CD4-positive, alpha-beta T cell treated with Interleukin-17A for 4 hours (primary cell): Measurements from ENCODE around the gene GLI3.

Experiments used
- DNase-seq: peaks from one replicate; pipeline ENCODE4 v3.0.0-alpha.2; 2020; ENCODE audit warnings: mixed read lengths

GLI3 gene

DNA sequence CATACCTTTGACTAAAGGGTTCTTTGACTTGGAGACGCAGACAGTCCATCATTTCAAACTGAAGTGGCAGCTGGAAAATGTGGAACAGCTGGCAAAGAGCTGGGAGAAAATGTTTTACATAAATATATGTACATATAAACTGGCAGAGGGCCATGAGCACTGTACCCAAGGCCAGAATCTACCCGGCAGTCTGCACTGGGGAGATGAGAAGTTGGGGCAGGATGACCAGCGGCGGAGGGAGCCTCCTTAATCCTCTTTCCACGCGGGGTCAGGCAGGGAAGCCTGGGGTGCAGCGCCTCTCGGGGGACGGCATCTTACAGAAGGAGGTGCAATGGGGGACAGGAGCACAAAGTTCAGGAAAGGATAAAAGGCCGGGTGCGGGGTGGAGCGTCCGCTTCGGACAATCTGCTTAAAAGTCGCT lies 1.3 kb downstream of the GLI3 start:
- no peak for DNase-seq

DNA sequence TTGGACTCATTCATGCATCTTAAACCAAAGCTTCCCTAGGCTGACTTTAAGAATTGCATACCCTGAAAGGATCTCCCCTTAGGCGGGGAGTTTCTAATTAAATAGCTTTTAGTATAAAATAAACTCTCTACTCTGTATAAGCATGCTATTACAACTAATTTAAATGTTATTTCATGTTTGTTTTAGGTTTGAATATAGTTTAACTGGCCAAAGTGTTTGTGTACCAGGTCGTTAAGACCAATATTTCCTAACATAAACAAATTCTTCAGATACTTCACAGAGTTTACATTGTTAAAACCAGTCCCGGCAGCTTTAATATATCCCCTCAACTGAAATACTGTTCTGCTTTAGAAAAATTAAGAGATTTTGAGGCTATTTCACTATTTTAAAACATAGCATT lies 2.3 kb downstream of the GLI3 start:
- no peak for DNase-seq

GRCh38 chr7:42233695-42234331 lies 3.2 kb downstream of the GLI3 start:
- DNase-seq = no peak

DNA sequence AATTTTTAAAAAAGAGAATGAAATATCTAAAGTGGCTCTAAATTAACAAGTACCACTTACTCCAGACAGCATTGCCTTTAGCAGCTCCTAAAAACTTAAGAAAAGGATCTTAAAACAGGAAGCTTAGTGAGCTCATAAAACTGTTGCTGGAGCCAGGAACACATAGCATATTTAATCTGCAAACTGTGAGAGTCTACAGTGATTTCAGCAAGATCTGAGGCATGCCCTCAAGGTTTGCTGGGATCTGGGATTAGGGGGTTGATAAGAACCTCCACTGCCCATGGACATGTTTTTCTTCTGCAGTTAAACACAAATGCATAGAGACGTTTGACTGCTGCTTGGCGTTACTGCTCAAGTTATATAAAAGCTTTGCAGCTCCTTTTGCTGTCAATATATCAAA lies 3.8 kb downstream of the GLI3 start:
- DNase-seq = no peak

GRCh38 chr7:42232275-42232674 lies 4.7 kb downstream of the GLI3 start:
- DNase-seq = no peak

DNA sequence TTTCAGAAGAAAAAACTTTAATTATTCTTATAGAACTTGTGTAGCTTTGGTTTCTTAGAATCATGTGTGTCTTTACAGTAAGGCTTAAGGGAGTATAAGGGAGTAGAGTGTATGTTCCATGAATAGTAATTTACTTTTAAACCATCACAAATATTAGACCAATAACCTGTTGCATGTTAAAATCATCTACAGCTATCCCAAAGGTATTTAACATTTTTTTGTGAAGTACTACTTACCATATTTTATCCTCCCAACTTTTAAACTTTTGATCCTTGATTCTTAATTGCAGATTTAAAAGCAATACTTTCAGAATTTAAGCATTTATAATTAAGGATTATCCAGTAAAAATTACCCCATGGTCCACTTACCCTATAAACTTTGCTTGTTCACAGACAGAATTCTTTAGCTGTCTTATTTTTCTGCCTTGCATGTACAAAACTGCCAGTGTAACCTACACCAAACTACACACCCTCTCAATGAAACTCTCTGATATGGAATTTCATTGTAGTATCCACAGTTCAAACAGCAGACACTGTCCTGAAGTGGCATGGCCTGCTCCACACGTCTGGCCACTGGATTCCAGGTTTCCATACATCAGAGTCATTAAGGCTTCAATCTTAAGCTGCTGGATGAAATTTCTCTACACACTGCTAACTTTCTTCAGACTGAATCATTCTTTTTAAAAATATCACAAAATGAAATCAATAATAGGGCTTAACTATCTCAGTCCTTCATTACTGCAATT lies 5.8 kb downstream of the GLI3 start:
- no peak for DNase-seq

DNA sequence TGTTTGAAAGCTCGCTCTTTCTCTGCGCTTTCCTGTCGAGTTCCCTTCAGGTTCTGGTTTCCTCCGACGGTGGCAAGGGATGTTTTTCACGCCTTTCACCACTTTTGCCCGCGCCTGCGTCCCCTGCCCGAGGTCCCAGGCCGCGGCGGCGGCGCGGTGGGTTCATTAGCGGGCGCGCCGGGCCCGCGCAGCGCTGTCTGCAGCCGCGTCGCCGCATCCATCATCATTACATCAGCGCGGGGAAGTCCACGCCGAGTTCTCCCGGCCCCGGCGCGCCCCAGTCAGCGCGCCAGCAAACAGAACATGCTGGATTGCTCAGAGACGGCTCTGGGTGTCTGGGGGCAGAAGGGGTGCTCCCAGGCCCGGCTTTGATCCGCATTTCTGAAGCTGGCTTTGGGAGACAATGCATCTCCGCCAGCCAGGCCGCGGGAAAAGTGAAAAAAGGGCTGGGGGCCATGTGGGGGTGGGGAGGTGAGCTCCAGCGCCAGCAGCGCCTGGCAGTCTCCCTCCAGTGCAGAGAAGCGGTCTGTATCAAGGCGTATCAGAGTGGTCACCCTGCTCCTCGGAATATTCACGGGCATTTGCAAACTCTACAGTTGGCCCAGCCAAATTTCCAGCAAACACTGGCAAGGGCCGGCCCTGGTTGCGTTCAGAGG lies 8.9 kb downstream of the GLI3 start:
- DNase-seq = no peak

GRCh38 chr7:42227541-42227935 lies 9.5 kb downstream of the GLI3 start:
- DNase-seq = no peak

DNA sequence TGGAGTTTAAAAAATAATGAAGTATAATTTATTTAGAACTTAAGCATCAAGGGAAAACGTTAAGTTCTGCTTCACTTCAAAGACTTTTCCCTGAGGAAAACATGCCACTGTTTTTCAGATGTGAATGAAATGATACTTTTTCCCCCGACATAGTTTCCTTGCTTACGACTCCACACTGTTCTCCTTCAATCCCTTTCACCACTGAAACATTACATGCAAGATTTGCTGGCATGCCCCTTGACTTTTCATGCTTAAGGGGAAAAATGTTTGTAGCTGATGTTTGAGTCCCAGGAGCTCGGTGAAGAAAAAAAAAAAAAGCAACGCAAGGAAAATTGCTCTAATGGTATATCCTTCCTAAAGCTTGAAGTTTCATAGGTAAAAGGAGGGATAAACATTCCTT lies 10.0 kb downstream of the GLI3 start:
- no peak for DNase-seq

DNA sequence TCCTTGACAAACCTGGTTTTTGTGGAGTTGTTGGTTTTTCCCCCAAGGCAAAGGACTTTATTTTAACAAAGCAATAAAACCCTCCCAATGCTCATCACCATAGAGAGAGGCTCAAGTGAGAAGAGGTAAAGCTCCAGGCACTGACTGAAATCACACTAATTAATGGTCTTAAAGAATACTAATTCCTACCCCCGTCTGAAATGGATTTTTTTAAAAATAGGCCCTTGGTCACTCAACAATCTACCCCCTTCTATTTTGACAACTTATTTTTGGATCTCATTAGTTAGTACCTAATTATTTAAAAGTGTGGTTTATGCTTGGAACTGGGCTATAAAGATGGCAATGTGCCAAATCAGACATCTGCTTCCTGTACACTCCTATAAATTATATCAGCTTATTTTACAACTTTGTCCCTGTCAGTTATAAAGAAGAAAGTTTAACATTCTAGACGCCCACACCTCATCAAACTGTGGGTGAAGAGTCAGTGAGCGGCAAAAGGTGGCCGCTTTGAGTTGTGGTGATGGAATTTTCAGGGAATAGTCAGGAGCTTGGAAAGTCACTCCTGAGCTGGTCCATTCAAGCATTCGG lies 10.6 kb downstream of the GLI3 start:
- no peak for DNase-seq

- DNase-seq = no peak
Measured at GRCh38 chr7:42224391-42225003, 12.5 kb downstream of the GLI3 start.

DNA sequence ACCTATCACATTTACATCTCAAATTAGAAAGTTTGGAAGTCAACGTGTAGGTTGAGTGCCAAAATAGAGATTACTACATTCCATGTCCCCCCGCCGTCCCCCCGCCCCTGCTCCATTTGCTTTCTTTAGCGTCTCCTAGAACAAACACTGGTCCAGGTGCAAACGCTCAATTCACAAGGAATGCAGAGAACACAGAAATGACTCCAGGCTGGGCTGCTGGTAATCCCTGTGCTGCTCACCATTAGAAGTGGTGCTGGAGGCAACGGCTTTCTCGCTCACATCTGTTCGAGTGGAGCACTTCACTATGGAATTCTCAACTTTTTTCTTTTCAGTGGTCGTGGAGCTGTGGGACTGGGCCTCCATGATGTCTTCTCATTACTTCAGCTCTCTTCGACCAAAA lies 14.1 kb downstream of the GLI3 start:
- DNase-seq = no peak

- no peak for DNase-seq
Measured at GRCh38 chr7:42222125-42222524, 14.9 kb downstream of the GLI3 start.

DNA sequence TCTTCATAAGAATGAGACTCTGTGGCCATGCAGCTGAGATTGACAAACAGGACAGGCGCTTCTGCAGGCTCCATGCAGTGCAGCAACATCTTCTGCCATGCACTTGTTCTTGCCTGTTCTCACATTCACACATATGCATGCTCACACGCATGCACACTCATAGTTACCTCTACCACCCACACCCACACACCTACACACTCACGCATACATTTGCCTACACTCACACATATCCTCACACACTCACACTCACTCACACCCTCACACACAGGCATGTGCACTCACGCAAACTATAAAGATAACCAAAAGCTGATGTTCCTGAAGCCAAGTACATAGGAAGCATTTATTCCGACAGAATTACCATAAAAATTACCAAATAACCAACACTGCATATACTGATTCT lies 15.7 kb downstream of the GLI3 start:
- no peak for DNase-seq

DNA sequence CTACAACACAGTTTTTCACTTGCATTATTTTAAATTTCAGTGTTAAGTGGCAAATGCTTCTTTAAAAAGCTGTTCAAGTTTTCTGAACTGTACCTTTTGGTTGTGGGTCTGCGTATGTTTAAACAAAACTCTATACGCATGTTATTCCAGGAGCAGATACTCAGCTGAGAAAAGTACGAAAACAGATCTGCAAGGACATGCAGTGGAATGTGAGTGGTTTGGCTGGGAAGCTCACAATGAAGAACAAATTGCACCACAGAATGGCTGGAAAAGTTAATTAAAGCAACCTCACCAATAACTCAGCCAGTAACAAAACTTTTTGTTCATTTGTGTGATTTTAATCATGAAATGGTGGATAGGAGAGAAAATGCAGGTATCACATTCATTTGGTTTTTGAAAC lies 17.6 kb downstream of the GLI3 start:
- no peak for DNase-seq

DNA sequence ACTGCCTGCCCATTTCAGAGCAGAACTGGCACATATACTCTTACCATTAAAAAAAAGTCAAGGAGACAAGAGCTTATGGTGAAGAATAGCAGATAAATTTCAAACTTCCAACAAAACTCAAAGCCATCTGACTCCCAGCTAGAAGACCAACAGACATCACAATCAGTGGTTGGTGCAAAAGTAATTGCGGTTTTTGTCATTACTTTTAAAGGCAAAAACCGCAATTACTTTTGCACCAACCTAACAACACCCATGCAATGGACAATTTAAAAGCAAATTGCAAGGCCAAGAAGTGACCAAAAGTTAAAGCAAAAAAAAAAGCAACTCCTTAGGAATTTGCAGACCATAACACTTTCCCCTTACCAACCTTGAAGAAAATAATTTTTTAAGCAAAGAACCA lies 18.8 kb downstream of the GLI3 start:
- no peak for DNase-seq

- DNase-seq = no peak
Measured at GRCh38 chr7:42217548-42217947, 19.5 kb downstream of the GLI3 start.

DNA sequence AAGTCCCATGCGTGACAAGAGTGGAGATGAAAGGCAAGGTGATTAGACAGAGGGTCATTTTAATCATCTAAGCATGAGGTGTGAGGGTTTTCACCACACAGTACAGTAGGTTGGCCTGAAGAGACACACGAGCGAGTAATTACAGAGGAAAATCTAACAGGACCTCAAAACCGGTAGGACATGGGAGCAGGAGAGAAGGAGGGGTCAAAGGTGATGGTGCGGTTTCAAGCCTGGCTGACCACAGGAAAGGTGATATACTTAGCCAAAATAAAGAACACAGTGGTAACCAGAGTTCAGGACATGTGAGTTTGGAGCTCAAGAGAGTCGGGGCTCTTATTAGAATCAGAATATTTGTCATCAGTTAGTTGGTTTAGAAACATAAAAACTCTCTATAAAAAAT lies 20.0 kb downstream of the GLI3 start:
- DNase-seq = no peak

DNA sequence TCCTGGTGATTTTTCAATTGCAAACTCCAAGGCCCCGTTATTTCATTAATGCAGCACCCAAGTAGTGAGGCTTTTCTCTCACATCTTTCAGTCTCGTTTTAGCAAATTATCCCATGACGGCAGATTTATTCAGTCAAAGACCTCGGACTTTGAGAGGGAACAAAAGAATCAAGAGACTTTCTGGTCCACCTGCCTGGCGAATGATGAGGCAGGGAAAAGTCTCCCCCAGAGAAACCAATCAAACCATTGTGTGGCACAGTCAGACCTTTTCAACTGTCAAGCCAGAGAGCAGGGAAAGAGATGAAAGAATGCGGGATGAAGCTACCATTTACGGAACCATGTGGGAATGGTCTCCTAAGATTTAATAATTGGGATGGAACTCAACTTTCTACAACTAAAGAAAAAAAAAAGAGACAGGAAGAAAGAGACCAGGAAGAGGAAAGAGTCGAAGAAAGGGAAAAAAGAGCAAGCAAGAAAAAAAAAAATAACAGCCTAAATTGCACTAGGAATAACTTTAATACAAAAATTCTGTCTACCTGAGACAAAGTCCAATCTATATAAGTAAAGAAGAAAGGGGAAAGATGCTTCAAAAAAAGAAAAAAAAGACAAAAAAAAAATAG lies 22.8 kb downstream of the GLI3 start:
- no peak for DNase-seq

DNA sequence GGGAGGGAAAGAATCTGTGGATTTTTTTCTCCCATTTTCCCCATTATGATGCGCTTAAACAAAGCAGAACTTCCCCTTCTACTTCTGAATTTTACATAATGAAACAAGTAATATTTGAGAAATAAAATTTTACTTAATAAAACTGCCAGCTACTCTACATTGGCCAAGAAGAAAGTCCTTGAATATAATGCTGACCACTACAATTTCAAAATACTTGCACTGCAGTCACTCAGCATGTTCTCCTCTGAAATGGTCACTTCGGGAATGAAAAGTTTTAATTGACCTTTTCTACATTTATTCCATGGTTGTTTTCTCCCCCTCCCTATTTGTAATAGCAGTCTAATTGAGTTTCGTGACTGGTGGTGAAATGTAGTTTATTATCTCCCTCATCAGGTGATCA lies 23.9 kb downstream of the GLI3 start:
- DNase-seq = no peak

DNA sequence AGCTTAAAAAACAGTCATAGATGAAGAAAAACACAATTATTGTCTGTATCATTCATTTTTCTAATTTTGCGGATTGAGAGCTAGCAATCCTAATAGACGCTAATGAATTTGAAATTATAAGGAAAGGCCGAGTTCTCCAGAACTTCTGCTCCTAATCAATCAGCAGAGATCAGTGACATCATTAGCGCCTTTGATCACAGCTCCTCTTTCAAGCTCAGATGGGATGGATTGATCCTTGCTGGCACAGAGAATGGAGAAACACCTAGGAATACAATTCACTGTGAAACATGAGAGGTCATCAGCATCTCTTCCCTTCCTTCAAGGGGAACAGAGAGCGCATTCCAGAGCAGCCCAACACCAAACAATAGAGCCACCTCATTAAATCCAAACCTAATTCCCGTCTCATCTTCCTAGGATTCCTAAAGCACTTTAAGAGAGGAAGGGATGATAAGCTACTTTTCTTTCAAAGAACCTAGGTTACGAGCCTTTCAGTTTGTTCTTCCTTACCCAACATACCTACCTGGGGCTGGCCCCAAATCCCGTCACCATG lies 24.4 kb downstream of the GLI3 start:
- DNase-seq = no peak

DNA sequence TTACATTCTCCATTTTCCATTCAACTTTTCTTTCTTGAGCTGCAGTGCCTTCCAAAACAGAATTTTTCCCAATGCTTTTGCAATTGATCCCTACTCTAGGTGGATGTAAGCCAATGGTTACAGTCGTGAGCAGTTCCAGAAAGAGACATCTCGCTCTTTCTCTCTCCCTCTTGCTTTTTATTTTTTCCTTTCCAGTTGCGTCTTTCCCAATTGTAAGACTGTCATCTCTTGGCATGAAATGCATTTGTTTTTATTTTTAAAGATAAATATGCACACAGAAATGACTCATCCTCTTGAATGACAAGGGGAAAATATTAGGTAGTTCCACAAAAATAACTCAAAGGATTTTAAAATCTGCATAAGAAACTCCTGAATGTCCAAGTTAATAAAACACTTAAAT lies 25.1 kb downstream of the GLI3 start:
- DNase-seq = no peak

- no peak for DNase-seq
Measured at GRCh38 chr7:42210779-42211178, 26.2 kb downstream of the GLI3 start.
